Tibial nerve (tissue), 4 donors: ENCODE data around the gene PLEKHA6. TPM values are rescaled to one million over a fixed set of nuclear protein-coding genes. Genes with fewer than 3 reads are reported as not detected.

Source experiments
- DNase-seq, 2 donors: peaks; one replicate each; pipeline ENCODE4 v3.0.0-alpha.2; 2019; ENCODE audit warnings: low spot score in 2 of 2
- H3K27ac ChIP-seq, 4 donors: fragments of 200-600 bp; sonication (generic) in 3 of 4; one replicate each; pipeline ENCODE4 v1.5.1; 2017 to 2019; ENCODE audit warnings: mild to moderate bottlenecking in 1 of 4
- H3K27me3 ChIP-seq, 2 donors: fragments of 200-600 bp; sonication (generic) in 1 of 2; one replicate each; pipeline versions ENCODE4 v1.5.1 to v1.6.0; 2017 to 2019
- H3K36me3 ChIP-seq, 3 donors: fragments of 200-600 bp; sonication (generic); one replicate each; pipeline ENCODE4 v1.5.1; 2018 to 2019
- H3K4me1 ChIP-seq, 4 donors: fragments of 200-600 bp; sonication (generic) in 3 of 4; one replicate each; pipeline ENCODE4 v1.5.1; 2017 to 2019
- H3K4me3 ChIP-seq, 4 donors: fragments of 200-600 bp; sonication (generic) in 3 of 4; one replicate each; pipeline ENCODE4 v1.5.1; 2017 to 2019; ENCODE audit warnings: mild to moderate bottlenecking in 1 of 4, moderate library complexity in 1 of 4
- H3K9me3 ChIP-seq, 4 donors: fragments of 200-600 bp; sonication (generic) in 3 of 4; one replicate each; pipeline ENCODE4 v1.5.1; 2017 to 2019
- CTCF ChIP-seq, 5 experiments: fragments of 200-600 bp in 3 of 5; fragments of 450-650 bp in 2 of 5; sonication (generic) in 3 of 5; IDR thresholded peaks; one replicate each; pipeline ENCODE4 v1.5.1; 2016 to 2019; ENCODE audit warnings: antibody characterized with exemption in 5 of 5, mild to moderate bottlenecking in 3 of 5, moderate library complexity in 2 of 5
- EP300 ChIP-seq, 2 donors: sonication (generic); formaldehyde crosslinking; IDR thresholded peaks; one replicate each; pipeline ENCODE4 v1.6.1; 2017; ENCODE audit warnings: antibody characterized with exemption in 2 of 2, mild to moderate bottlenecking in 1 of 2
- POLR2A ChIP-seq, 2 donors: fragments of 450-650 bp; IDR thresholded peaks; one replicate each; pipeline ENCODE4 v1.6.1; 2017; ENCODE audit warnings: antibody characterized with exemption in 2 of 2, mild to moderate bottlenecking in 2 of 2, moderate library complexity in 2 of 2
- WGBS, 2 donors: methylation state at CpG; one replicate each; pipeline ENCODE4 v1.1.5; 2018; 5-methylcytosine and 5-hydroxymethylcytosine counted together
- total RNA-seq, 4 donors: library from RNA; depleted of rRNA; stranded (reverse); fragments of >200 nt; gene quantifications; one replicate each; pipeline ENCODE4 v1.1.0, GENCODE V29; 2016

PLEKHA6 gene
- total RNA-seq, 4 donors from 2014 or later, result 6.6 to 13.9 (median 12.1) TPM

DNA sequence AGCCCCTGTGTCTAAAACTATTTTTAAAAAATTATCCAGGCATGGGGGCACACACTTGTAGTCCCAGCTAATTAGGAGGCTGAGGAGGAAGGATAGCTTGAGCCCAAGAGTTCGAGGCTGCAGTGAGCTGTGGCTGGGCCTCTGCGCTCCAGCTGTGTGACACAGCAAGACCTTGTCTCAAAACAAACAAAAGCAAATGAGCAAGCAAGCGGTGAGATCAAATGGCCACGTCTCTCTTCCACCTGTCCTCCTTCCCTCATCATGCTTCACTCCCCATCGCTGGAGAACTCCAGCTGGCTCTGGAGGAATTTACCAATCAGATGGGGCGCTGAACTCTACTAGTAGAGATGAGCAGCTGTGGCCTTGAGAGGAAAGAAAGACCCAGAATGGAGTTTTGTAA lies 179.6 kb downstream of the PLEKHA6 start:
- 74 to 79% methylated on average over 6 of the region's 6 CpGs for WGBS, 2 donors
- H3K4me1 ChIP-seq, result no peaks in the 10 kb centered on the region
- TF ChIP-seq CTCF (IDR thresholded peaks at IDR 0.05) (no peak), POLR2A (IDR thresholded peaks at IDR 0.05) (no peak), EP300 (IDR thresholded peaks at IDR 0.05) (no peak)
- peaks cover 0 to 31% of the 10 kb centered on the region in 2 donors for H3K27me3 ChIP-seq
- no peaks in the 10 kb centered on the region for H3K9me3 ChIP-seq
- H3K4me3 ChIP-seq, result no peak overlapping the region
- DNase-seq, result no peak
- H3K36me3 ChIP-seq, result no peaks in the 10 kb centered on the region
- no peak overlapping the region for H3K27ac ChIP-seq

DNA sequence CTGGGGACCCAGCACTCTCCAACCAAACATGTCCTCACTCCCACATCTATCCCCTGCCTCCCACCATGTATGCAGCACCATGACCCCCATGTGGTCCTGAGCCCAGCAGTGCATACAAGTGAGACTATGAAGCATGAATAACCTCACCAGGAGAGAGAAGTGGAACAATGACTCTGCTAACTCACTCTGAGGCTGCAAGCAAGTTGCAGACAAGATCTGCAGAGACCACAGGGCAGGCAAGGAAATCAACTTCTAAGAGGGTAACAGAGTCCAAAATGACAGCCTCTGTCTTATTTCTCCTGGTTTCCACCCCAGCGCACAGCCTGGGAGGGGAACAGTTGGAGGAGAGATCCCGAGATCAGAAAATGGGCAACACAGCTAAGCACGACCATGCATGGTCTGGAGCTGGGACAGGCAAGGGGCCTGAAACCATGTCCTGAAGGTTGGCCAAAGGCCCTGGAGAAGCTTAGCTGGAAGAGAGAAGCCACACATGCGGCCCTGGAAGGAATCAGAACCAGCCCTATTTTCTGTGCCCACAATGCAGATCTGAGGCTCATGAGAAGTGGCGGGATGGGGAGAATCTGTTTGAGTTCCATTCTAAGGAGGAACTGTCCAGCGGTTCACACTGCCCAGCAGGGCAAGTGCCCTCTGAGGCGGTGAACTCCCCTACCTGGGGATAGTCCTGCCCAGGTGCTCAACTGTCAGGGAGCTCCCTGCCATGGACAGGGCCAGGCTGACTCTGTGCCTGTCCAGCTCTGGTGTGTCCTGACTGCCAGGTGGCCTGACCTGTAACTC lies 181.0 kb downstream of the PLEKHA6 start:
- Histone ChIP-seq H3K4me3 (no peak overlapping the region), H3K27ac (no peak overlapping the region), H3K36me3 (no peaks in the 10 kb centered on the region), H3K4me1 (no peaks in the 10 kb centered on the region), H3K9me3 (no peaks in the 10 kb centered on the region), H3K27me3 (peaks cover 0 to 30% of the 10 kb centered on the region in 2 donors)
- no peak for DNase-seq
- no peak for TF ChIP-seq EP300 (IDR thresholded peaks at IDR 0.05)
- no peak for TF ChIP-seq POLR2A (IDR thresholded peaks at IDR 0.05)
- no peak for TF ChIP-seq CTCF (IDR thresholded peaks at IDR 0.05)
- WGBS, 2 donors, result 79 to 80% methylated on average over 7 of the region's 7 CpGs

DNA sequence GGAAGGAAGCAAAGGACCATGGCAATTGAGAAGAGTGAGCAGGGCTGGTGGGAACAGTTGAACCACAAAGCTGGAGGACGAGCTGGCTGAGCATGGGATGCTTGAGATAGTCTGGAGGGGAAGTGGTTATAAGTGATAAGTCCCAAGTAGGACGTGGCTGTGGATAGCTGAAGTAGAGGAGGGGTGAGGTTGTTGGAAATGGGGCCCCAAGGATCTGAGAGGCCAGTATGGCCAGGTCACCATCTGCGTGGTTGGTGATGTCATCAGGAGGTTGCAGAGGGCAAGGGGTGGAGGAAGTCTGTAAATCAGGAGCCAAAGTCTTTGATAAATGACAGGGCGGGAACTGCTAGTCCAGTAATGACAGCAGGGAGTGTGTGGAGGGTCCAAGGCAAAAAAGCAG lies 182.6 kb downstream of the PLEKHA6 start:
- TF ChIP-seq EP300 (IDR thresholded peaks at IDR 0.05) (no peak), CTCF (IDR thresholded peaks at IDR 0.05) (no peak), POLR2A (IDR thresholded peaks at IDR 0.05) (no peak)
- DNase-seq, result no peak
- Histone ChIP-seq H3K27ac (no peak overlapping the region), H3K4me3 (no peak overlapping the region), H3K9me3 (no peaks in the 10 kb centered on the region), H3K27me3 (peaks cover 0 to 30% of the 10 kb centered on the region in 2 donors), H3K4me1 (no peaks in the 10 kb centered on the region), H3K36me3 (no peaks in the 10 kb centered on the region)
- 28 to 45% methylated on average over 4 of the region's 4 CpGs for WGBS, 2 donors

DNA sequence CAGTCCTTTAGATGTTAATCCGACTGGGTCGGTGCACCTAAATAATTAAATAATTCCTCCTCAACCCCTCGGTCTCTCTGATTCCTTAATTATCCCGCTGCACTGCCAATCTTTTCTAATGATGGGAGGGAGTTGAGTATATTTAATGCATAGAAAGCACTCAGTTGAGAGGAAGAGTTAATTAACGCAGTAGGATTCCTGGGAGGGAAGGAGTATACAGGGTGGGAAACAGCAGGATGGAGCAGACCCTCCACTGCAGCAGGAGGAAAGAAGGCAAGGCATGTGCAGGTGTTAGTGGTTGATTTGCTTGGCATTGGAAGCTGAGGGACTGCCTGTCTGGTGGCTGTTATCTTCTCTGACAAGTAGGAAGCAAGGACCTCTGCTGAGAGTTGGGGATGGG lies 183.7 kb downstream of the PLEKHA6 start:
- no peak for DNase-seq
- no peak overlapping the region for H3K4me3 ChIP-seq
- no peaks in the 10 kb centered on the region for H3K4me1 ChIP-seq
- 80 to 82% methylated on average over 5 of the region's 5 CpGs for WGBS, 2 donors
- H3K9me3 ChIP-seq, result no peaks in the 10 kb centered on the region
- H3K27me3 ChIP-seq, result peaks cover 0 to 30% of the 10 kb centered on the region in 2 donors
- no peak overlapping the region for H3K27ac ChIP-seq
- no peak for TF ChIP-seq EP300 (IDR thresholded peaks at IDR 0.05)
- no peak for TF ChIP-seq CTCF (IDR thresholded peaks at IDR 0.05)
- TF ChIP-seq POLR2A (IDR thresholded peaks at IDR 0.05), result no peak
- no peaks in the 10 kb centered on the region for H3K36me3 ChIP-seq

- Histone ChIP-seq H3K36me3 (no peaks in the 10 kb centered on the region), H3K27ac (no peak overlapping the region), H3K4me3 (no peak overlapping the region), H3K27me3 (peaks cover 0 to 30% of the 10 kb centered on the region in 2 donors), H3K4me1 (no peaks in the 10 kb centered on the region), H3K9me3 (peaks cover 0 to 10% (median 2%) of the 10 kb centered on the region in 4 donors)
- whole genome bisulfite sequencing, 2 donors, result 67 to 77% methylated on average over 3 of the region's 3 CpGs
- no peak for DNase-seq
- TF ChIP-seq EP300 (IDR thresholded peaks at IDR 0.05), result no peak
- no peak for TF ChIP-seq CTCF (IDR thresholded peaks at IDR 0.05)
- TF ChIP-seq POLR2A (IDR thresholded peaks at IDR 0.05), result no peak
Observed at GRCh38 chr1:204174958-204175357, 184.8 kb downstream of the PLEKHA6 start.
